Stimulated activated CD4-positive, alpha-beta T cell treated with anti-CD3 and anti-CD28 coated beads, Interleukin-1b, Interleukin-23, amount 100 ng/mL, for 48 hours (primary cell): ENCODE measurements around the gene GPR135.

Experiments used
- DNase-seq: peaks from one replicate; pipeline ENCODE4 v3.0.0-alpha.2; 2020

GPR135 gene, protein sequence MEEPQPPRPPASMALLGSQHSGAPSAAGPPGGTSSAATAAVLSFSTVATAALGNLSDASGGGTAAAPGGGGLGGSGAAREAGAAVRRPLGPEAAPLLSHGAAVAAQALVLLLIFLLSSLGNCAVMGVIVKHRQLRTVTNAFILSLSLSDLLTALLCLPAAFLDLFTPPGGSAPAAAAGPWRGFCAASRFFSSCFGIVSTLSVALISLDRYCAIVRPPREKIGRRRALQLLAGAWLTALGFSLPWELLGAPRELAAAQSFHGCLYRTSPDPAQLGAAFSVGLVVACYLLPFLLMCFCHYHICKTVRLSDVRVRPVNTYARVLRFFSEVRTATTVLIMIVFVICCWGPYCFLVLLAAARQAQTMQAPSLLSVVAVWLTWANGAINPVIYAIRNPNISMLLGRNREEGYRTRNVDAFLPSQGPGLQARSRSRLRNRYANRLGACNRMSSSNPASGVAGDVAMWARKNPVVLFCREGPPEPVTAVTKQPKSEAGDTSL

DNA sequence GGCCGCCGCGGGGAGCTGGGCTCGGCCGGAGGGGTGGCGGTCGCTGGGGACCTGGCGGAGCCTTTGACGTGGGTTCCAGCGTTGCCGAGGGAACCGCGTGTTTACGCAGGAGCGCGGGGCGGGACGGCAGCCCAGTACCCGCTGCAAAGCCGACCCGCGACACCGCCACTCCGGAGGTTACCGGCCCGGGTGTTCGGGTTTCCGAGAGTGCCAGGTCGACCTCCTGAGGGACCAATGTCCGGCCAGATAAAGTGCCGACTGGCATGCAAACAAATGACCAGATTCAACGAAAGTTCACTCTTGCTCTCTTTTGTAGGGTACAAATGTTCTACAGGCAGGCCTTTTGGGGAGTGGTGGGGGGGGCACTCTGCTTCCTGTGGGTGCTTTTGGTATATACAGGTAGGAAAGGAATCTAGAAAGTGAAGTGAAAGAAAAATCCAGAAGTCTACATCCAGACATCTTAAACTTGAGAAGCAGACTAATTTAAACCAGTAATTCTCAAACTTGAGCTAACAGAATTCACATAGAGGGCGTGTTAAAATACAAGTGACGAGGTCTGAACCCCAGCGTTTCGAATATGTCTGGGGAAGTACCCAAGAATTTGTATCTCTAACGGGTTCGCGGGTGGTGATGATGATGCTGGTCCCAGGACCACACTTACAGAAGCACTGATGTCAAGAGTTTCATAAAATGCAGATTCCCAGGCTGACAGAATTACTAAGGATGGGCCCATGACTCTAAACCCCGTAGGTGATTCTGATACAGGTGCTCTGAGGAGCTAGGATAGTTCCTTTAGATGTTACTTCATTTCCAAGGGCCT, at the start of gene GPR135:
TSS of gene GPR135 (minus strand) at position 65 of the 820 bp plus-strand sequence. CDS start 154 bp downstream, outside the sequence.
- DNase-seq, result peak; percentile 15

DNA sequence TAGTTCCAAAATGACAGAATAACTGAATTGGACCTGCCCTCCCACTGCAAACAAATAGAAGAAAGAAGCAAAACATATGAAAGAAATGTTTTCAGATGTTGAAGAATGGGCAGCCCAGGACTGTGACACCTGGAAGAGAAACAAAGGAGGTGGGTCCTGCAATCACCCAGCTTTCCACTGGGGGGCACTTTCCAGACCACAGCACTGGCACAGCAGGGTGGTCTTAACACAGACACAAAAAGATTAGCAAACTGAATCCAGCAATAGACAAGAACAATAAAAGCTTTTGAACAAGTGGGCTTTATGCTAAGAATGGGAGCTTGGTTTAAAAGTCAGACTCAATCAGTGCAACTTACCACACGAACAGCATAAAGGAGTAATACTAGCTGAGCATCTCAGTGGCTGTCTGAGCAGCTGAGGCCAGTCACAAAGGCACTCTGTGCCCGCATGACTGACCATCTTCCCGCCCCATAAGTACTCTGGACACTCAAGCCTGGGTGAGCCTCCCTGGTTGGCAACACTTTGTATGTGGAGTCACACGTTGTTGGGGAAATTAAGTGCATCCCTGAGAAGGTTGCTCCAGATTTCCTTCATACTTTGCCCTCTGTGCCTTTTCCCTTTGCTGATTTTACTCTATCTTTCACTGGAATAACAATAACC, 46.9 kb upstream of the GPR135 start:
- DNase-seq, result no peak

GRCh38 chr14:59510966-59511365, 45.8 kb upstream of the GPR135 start:
- no peak for DNase-seq

DNA sequence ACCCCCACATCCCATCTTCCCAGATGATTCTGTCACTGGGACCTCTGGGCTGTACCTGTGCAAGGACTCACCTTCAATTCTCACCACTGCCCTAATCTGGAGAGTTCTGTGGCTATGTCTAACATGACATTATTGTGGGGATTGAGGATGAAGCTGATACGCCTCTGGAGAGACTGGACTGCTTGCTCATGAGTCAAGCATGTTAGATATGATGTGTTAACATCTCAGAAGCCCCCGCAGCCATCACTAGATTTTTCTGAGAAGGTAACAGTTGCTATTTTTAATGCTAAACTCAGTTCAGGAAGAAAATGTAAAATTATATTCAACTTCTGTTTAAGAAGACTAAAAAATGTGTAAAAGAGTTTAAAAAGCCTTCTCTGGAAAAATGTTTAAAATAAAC, 44.8 kb upstream of the GPR135 start:
- no peak for DNase-seq

DNA sequence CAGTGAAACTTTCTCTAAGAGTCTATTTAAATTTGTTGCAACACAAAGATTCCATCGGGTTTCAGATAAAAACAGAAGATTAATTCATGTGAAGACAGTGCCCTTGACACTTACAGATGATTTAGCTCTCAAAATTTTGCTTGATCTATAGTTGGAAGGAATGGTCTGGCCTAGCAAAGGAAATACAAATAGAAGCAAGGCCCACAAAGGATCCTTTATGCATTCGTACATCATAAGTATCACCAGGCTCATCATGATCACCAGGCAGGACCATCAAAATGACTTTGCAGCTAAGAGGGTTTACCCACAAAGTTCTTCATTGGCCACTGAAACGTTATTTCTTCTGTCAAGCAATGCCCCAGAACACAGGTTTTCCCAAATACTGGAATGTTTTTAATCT, 43.9 kb upstream of the GPR135 start:
- no peak for DNase-seq

DNA sequence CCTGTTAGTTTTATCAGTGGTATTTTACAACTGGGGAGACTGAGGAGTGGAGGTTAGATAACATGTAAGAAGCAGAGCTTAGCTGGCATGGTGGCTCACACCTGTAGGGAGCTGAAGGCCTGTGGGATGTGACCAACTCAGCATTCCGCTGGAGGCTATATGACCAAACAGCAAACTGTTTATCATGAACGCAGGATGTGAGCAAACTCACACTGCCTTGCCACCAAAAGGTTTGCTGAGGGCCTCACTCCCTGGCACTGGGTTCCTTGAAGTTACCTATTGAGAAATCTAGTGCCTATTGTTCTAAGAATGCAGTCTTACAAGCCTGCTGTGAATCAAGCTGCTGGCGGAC, 42.5 kb upstream of the GPR135 start:
- DNase-seq, result no peak

DNA sequence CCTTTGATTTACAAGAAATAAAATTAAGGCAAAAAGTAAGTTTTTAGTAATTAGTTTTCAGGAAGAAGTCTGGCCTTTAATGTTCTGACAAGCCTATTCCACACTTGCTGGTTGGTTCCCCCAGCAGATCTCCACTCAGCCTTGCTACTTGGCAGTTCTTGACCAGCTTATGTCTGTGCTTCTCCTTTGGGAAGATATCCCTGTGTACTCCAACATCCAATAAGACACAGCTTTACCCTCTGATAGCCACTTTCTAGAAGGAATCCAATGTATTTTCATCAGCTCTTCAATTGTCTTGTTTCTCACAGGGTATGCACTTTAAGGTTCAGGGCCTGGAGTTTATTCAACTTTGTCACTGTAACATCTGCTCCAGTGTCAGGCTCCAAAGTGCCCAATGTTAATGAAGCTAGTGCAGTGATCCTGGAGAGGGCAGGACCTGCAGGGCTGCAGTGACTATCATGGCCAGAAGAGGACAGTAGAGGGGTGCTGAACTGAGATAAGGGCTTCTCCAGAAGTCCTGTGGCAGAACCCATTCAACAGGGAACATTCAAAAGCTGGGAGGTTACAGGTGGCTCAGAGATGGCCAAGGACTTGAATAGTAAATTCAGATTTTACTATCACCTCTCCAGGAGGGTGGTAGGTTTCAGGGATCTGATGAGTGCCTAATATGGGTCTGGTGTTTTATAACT, 42.0 kb upstream of the GPR135 start:
- peak; percentile 44 for DNase-seq

GRCh38 chr14:59503256-59503655, 38.1 kb upstream of the GPR135 start:
- DNase-seq, result no peak

- no peak for DNase-seq
Measured at GRCh38 chr14:59500732-59501131, 35.6 kb upstream of the GPR135 start.

- no peak for DNase-seq
Measured at GRCh38 chr14:59492384-59492783, 27.2 kb upstream of the GPR135 start.

DNA sequence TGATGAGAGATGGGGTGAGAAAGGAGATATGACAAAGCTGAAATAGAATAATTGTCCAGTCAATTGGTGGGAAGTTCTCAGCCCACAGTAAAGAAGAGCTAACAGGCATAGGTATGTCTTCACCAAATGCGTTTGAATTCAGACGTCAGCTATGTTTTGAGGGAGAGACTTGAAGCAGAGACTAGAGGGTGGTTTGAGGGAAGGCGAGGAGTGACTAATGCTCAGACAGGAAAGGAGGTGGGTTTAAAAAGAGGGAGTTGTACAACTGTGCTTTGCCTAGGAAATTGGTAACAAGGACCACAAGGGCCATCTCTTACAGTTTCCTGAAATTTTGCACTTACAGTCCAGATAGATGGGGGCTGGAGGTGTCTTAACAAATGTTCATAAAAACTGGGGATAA, 25.6 kb upstream of the GPR135 start:
- DNase-seq, result no peak

DNA sequence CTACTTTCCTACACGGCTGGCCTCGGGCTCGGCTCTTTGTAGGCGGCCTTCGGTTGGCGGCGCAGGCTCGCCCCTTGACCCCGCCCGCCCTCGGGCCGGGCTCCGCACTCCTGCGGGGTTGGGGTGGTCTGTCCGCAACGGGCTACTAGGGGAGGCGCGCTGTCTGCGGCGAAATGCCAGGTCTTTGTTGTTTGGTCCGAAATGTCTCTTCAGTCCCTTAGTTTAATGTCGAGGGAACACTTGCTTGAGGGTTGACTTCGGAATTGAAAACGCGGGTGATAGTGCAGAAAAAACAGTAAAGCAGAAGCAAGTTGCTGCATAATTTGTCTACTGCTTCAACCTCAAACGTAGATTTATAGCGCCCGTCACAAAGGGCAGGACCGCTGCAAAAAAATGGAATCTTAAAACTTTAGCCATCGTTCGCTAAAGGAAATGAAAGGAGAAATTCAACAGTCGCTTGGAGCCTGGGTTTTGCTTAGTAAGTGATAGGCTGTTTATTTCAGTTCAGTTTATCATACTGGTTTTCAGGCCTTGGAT, 19.5 kb upstream of the GPR135 start:
- DNase-seq, result no peak

DNA sequence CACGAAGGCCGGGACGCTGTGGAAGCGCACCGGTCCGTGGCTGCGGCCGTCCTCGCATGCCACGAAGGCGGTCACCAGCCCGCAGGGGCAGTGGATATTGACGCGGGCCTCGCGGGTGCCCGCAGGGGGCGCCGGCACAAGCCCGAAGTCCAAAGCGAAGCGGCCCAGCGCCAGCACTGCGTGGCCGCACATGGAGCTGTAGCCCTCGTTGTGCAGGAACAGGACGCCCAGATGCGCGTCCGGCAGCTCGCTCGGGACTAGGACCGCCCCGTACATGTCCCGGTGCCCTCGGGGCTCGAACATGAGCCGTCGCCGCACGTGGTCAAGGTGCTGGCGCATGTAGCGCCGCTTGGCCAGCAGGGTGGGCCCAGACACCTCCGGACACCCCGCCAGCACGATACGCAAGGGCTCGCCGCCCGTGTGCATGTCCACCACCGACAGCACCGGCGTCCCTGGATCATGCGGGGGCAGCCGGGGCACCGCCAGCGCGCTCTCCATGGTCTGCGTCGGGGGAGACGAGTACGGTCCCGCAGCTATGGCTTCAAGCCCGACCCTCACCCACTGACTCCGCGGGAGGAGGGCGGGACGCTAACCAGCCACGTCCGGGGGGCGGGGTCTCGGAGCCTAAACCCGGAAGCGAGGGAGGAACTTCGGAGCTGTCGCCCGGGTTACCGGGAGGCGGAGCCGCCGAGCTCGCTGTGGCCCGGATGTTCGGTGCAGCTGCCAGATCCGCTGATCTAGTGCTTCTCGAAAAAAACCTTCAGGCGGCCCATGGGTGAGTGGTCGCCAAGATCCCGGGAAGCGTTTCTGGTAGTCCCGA, 18.8 kb upstream of the GPR135 start, which contains the start of the genes JKAMP and L3HYPDH:
TSS of gene JKAMP (plus strand) at position 699 of the 820 bp plus-strand sequence. CDS start at position 772, 73 bp downstream.
TSS of gene L3HYPDH (minus strand) at position 590 of the 820 bp plus-strand sequence. CDS start at position 498, 92 bp downstream.
- peak; percentile 97 for DNase-seq

DNA sequence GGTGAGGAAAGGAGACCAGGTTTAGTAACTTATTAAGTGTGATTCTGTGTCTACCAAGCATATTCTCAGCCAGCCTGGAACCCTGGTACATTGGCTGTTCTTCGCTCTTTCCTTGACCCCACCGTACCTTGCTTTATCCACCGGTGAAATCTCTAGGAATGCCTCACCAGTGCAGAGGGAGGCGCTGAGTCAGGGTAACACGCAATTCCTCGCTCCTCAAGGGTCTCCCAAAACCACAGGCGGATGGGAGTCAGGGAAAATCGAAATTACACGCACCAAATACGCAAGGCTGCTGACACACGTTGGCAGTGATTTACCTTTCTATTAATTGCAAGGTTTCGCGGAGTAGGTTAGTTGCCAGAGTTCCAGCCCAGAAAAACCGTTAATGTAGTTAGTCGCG, 18.2 kb upstream of the GPR135 start:
- DNase-seq, result no peak

DNA sequence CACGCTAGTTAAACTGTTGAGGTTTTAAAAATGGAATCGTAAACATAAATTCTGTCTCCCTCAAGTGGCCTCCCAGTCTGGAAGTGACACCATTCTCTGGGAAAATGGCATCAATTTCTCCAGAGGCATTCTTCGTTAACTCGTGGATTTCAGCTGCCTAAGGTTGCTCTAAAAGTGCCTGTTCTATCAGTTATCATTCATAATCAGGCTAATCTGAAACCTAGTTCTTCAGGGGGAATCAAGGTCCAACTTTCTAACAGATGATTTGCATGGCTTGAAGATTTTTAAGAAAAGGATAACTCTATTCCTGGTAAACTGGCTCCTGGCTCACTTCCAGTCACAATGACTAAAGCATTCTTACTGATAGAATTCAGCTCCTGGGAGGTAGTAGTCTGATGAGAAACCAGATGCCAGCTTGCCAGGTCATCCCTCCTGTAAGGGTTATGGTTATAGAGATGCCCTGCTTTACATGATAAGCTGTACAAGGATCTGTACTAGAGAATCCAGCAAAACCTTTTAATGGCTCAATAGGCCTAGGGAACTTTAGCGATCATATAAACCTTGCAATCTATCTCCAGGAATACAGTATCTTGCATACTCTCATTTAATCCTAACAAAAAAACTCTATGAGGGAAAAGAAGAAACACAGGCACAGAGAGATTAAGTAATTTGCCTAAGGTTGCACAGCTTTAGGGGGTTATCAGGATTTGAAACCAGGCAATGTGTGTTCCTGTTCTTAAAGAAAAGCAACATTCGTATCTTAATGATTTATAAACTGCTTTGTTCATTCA, 17.6 kb upstream of the GPR135 start:
- DNase-seq, result no peak

DNA sequence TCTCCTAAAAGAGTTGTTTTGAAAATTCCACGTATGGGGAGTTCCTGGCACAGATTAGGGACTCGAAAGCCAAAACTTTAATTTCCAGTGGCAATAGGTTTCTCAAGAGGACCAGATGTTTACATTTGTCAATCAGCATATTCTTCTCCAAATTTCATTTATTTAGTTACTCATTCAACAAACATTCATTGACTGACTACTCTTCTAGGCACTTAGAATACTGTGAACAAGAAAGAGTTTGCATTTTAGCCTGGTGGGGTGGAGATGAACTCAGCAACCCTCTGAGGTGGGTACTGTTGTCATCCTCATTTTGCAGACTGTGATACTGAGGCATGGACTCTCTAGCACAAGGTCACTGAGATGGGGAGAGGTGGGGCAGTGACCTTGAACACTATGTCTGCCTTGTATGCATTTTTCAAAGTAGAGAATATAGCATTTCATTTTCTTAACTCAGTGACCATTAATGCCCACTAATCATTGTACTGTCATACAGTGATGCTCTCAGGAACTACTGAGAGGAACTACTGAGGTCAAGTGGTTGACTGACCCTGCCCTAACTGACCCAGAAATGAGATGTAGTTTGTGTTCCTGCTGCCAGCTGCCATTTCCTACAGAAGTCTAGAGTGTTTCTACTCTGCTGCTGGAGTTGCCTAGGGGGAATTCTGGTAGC, 16.8 kb upstream of the GPR135 start:
- DNase-seq, result no peak

- DNase-seq, result no peak
Measured at GRCh38 chr14:59481407-59481806, 16.2 kb upstream of the GPR135 start.

- no peak for DNase-seq
Measured at GRCh38 chr14:59480166-59480565, 15.0 kb upstream of the GPR135 start.

- DNase-seq, result no peak
Measured at GRCh38 chr14:59478540-59478939, 13.4 kb upstream of the GPR135 start.

DNA sequence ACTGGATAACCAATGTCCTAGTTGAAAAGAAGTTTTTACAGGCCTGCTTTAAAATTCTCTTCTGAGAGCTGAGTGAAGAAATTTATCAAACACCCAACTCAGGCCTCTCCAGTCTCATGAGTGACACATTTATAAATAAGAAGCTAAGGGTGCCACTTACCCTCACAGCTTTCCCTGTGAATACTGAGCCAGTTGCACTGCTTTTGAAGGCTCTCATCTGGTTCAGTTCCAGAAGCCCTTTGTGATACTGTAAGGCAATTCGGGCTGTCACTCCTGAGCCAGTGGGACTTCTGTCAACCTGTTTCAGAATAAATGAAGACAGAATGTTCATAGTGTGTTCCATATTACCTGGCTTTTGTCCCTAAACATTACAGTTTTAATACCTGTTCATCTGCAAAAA, 10.5 kb upstream of the GPR135 start:
- no peak for DNase-seq
